RPMI8226 (cell line): ENCODE data around the gene MS4A8.
"Not testable (repeated sequence)": the region's sequence is repeated elsewhere in the genome, so short reads cannot be mapped to it uniquely, and the experiment has no call there.

Source experiments
- DNase-seq: peaks from one replicate; pipeline ENCODE4 v3.0.0-alpha.2; 2015

Gene MS4A8

GRCh38 chr11:60731586-60731985 is 32.2 kb downstream of the MS4A8 start:
- DNase-seq: no peak

DNA sequence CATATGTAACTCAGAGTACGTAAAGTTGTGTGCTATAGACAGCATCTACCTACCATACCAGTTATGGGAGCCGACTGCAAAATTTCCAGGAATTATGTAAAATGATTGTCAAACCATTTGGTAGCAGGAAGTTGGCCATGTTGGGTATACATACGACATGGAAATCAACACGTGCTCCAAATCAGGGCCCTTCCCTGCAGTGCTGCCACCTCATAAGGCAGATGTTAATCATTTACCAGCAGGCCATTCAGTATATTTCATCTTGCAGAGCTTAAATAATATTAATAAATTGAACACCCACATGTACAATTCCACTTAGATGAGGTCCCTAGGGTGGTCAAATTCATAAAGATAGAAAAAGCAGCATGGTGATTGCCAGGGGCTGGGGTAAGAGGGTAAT is 34.9 kb downstream of the MS4A8 start:
- no peak for DNase-seq

DNA sequence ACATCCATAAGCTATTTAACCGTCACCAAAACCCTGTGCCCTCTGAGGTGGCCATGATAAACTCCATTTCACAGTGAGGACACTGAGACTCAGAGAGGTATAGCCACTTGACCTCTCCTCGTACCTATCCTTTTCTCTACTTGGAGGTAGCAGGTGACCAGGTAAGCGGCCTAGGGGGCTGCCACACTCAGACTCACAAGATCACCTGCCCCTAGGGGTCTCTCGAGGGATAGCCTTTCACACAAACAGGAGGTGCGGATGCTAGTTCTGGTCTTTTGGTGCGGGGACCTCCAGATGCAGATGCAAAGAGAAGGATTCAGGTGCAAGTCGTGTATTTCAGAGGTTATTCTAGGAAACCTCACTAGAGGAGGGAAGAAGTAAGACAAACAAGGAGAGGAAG is 39.7 kb downstream of the MS4A8 start:
- DNase-seq: no peak

- DNase-seq: no peak
Measured at GRCh38 chr11:60740573-60740972, 41.2 kb downstream of the MS4A8 start.

DNA sequence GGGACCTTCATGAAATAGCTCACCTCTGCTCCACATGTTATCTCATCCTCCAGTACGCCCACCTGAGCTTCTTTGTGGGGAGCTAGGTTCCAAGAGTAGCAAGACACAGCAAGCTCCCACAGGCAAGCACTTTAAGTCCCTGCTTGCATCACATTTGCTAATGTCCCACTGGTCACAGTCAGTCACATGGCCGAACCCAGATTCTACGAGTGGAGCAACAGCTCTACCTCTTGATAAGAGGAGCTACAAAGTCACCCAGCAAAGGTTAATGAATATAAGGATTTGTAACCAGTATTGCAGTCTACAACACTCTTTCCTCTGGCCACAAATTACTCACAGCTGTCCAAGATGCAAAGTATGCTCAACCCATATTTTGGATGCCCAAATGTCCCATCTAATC is 42.0 kb downstream of the MS4A8 start:
- DNase-seq: no peak

GRCh38 chr11:60743058-60743457 is 43.6 kb downstream of the MS4A8 start:
- DNase-seq: no peak

GRCh38 chr11:60744114-60744513 is 44.7 kb downstream of the MS4A8 start:
- no peak for DNase-seq

GRCh38 chr11:60747359-60747873 is 48.0 kb downstream of the MS4A8 start:
- no peak for DNase-seq

DNA sequence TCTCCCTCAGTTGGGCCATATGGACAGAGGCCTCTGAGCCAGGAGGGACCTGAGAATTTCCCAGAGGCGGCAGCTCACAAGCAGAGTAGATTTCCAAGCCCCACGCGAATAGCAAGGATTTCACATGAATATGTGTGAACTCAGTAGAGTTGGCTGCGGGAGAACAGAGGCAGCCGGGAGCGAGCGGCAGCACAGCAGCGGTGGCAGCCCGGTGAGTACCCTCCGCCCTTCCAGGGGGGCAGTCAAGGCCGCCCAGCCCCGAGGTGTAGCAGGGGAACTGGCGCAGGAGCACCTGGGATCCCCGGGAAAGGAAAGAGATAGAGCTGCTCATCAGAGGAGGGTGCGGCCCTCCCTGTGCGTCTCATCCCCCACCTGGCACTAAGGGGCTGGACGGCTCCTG is 48.8 kb downstream of the MS4A8 start:
- no peak for DNase-seq

GRCh38 chr11:60748821-60749220 is 49.4 kb downstream of the MS4A8 start:
- no peak for DNase-seq

GRCh38 chr11:60750911-60751310 is 51.5 kb downstream of the MS4A8 start:
- no peak for DNase-seq

GRCh38 chr11:60753309-60753708 is 53.9 kb downstream of the MS4A8 start:
- no peak for DNase-seq

- DNase-seq: no peak
Measured at GRCh38 chr11:60754887-60755286, 55.5 kb downstream of the MS4A8 start.

DNA sequence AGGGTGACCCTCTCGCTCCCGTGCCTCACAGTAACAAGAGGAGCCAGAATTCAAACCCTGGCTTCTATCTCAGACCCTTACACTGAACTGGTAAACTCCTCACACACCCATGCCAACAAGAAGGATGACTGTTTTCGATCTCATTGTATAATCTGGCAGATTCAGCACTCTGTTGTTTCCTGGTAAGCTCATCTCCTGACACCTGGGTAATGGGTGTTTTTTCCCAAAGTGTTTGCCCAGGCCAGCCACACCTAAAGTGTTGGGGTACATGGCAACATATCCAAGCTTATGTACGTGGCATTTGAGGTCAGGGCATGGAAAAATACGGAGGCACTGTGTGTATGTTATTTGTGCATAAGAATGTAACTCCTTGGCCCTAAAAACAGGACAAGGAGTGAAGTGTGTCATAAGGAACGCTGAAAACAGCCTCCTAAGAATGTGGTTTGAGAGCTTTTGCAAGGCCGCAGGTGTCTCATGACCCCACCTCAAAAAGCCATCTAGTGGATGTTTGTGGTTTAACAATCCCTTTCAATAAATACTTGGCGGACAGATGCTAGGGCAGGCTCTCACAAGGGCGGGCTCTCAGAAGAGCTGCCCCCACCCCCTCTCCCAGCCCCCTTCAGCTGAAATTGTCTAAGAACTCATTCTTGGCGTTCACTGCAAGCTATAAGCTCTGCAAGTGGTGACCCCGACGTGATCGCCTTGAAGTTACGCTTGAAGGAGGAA is 57.1 kb downstream of the MS4A8 start, which contains the start of gene MS4A15:
MS4A15 (plus strand) TSS at position 561 of the 726 bp plus-strand sequence. CDS start 6,867 bp downstream, outside the sequence.
- DNase-seq: peak; percentile 68

DNA sequence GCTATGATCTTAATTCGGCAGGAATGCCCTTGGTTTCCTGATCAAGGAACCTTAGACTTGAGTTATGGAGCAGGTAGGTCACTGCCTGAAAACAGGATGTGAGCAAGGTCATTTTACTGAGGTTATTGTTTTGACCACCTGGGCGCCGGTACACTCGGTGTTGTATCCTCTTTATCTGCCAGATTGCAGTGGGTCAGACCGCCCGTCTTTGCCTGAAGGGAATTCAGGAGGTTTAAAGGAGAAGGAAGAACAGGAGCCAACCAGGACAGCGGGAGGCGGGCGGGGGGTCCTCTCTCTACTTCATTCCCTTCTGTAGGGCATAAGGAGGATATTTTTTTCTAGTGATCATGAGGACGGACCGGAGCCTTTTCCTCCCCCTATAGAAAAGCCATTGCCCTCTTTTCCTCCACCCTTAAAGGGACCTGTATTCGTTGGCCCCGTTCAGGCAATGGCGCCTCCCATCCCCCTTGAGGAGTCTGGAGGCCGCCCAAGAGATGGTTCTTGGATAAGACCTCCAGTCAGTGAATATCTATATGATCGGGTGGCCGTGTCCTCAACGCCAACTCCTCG is 57.9 kb downstream of the MS4A8 start:
- no peak for DNase-seq

GRCh38 chr11:60758671-60759070 is 59.3 kb downstream of the MS4A8 start:
- not testable (repeated sequence) for DNase-seq

DNA sequence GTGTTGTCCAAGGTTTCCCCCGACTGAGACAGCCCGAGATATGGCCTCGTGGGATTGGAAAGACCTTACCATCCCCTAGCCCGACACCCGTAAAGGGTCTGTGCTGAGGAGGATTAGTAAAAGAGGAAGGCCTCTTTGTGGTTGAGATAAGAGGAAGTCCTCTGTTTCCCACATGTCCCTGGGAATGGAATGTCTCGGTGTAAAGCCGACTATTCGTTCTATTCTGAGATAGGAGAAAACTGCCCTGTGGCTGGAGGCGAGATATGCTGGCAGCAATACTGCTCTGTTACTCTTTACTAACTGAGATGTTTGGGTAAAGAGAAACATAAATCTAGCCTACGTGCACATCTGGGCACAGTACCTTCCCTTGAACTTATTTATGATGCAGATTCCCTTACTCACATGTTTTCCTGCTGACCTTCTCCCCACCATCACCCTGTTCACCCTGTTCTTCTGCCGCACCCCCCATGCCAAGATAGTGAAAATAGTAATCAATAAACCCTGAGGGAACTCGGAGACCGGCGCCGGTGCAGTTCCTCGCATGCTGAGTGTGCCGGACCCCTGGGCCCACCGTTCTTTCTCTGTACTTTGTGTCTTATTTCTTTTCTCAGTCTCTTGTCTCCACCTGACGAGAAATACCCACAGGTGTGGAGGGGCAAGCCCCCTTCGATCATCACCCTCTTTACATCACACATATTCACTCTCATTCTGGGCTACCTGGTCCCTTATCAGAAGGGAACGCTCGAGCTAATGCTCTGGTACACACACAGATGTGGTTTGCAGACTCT is 60.2 kb downstream of the MS4A8 start:
- DNase-seq: not testable (repeated sequence)

DNA sequence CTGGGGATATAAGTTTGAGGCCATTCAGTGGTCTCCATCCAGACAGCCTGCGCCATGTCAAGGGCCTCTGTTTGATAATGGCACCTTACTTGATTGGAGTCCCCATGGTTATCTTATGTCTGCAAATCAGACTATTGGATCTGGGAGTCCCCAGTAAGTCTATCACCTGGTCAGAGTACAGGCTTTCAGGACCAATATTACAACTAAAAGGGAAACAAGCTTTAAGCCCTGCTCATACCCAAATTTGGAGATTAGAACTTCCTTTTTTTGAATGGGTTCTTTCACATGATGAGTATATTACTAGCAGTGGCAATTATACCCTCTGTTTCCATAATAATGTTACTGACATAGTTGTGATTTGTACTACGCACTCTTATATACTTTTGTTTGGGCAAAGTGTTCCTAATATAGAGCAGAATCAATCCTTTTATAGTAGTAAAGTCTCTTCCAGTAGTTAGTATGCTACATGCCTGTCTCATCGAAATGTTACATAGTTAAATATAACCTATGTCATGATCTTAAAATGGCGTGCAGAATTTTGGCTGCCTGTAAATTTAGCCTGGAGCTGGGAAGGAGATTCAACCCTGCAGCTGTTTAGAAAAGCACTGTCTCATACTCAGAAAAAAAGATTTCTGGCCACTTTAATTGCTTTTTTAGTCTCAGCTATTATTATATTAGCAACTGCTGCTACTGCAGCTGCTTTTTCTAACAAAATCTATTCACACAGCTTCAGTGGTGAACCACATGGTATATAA is 62.2 kb downstream of the MS4A8 start:
- DNase-seq: no peak

DNA sequence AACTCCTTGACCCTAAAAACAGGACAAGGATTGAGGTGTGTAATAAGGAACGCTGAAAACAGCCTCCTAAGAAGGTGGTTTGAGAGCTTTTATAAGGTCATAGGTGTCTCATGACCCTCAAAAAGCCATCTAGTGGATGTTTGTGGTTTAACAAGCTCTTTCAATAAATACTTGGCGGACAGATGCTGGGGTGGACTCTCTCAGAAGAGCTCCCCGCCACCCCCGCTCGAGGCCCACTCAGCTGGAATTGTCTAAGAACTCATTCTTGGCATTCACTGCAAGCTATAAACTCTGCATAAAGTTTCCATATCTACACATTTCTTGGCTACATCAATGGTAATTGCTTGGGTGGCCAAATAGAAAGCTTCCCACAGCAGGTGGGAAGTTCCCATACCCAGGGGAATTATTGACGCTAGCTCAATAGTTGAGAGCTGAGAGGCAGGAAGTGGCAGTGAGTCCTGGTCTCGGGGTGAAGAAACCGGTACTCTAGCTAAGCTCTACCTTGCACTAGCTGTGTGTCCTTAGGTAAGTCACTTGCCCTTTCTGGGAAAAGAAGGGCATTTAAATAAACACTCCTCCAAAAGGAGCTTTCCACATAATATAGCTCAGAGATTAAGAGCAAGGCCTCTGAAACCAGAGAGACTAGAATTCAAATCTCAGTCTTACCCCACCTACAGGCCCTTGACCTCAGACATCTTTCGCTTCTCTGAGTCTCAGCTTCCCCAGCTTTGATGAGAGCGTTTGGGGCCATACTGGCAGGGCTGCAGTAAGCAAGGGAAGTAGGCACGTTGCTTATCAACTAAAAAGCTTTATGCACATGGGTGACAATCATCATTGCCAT is 63.7 kb downstream of the MS4A8 start:
- peak; percentile 38 for DNase-seq

GRCh38 chr11:60763692-60764369 is 64.4 kb downstream of the MS4A8 start:
- DNase-seq: no peak

DNA sequence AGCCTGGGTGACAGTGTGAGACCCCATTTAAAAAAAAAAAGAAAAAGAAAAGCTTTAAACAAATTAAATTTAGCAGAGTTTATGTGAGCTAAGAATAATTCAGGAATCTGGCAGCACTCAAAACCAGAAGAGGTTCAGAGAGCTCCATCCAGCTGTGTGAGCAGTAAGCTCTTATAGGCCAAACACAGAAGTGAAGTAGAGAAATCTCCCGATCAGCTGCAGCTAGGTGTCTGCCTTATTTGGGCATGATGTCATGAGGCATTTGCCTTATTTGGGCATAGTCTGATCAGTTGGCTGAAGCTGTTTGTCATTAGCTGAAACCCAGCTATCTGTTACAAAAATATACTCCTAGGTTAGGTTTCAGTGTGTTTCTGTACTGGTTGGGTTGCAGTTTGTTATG is 65.5 kb downstream of the MS4A8 start:
- no peak for DNase-seq
